HepG2 (cell line): Measurements from ENCODE around the gene ATP2A2. TPM values are rescaled to one million over a fixed set of nuclear protein-coding genes. Genes with fewer than 3 reads are reported as not detected.

Experiments
- ATAC-seq: fragments of 200-7000 bp; cut with Tn5 transposase; 3 replicates; pipeline ENCODE4 v1.9.1; 2020; ENCODE audit warnings: mild to moderate bottlenecking, moderate library complexity
- BruUV-seq: library from RNA; stranded (reverse); fragments of 400-500 nt; replicated peaks from 2 replicates; lab custom pipeline; 2021; lab: Mats Ljungman, UMichigan
- CTCF ChIA-PET: fragments of 300-600 bp; formaldehyde crosslinking; extraction: SDS; loops from one replicate; lab custom pipeline; 2021; ENCODE audit warnings: low total read pairs, inconsistent platforms, low intra/inter-chr PET ratio; lab: Yijun Ruan, JAX
- POLR2A ChIA-PET: fragments of 350-600 bp; sonication (Branson Sonifier 250); formaldehyde crosslinking; loops from one replicate; lab custom pipeline; 2020; ENCODE audit warnings: antibody characterized with exemption, inconsistent platforms; lab: Yijun Ruan, JAX
- DNase-seq: peaks from one replicate; pipeline ENCODE4 v3.0.0-alpha.2; 2015; ENCODE audit warnings: low spot score
- FAIRE-seq: peaks from 3 replicates; lab custom pipeline; 2011; peaks lifted over from hg19 to GRCh38; lab: Jason Lieb, UNC
- H2AFZ ChIP-seq: one replicate; pipeline ENCODE4 v1.6.1; 2011; ENCODE audit warnings: low read length, inconsistent platforms
- H3K27ac ChIP-seq: fragments of 300-600 bp; 3 replicates; pipeline ENCODE4 v1.8.0; 2011; ENCODE audit warnings: mixed run types, mild to moderate bottlenecking, mixed read lengths, low read length, inconsistent platforms; ENCODE audit not compliant: insufficient read depth; ENCODE audit errors: extremely low read length
- H3K27me3 ChIP-seq, 2 experiments: fragments of 200-600 bp in 1 of 2; 2 replicates in 1 of 2; 3 replicates in 1 of 2; pipeline versions ENCODE4 v1.6.0 to v1.8.0; 2011; ENCODE audit warnings: low read length in 2 of 2, mild to moderate bottlenecking in 2 of 2, moderate library complexity in 2 of 2, inconsistent platforms in 1 of 2; ENCODE audit not compliant: insufficient read depth in 2 of 2, control insufficient read depth in 1 of 2
- H3K36me3 ChIP-seq, 2 experiments: fragments of 200-600 bp in 1 of 2; replicated peaks in 1 of 2; 2 replicates in 1 of 2; 3 replicates in 1 of 2; pipeline versions ENCODE4 v1.5.1 to v1.8.0; 2011; ENCODE audit warnings: low read length in 2 of 2, inconsistent platforms in 1 of 2; ENCODE audit not compliant: insufficient read depth in 2 of 2, control insufficient read depth in 1 of 2
- H3K4me1 ChIP-seq: 2 replicates; pipeline ENCODE4 v1.5.1; 2012; ENCODE audit warnings: low read length, inconsistent platforms; ENCODE audit not compliant: insufficient read depth
- H3K4me2 ChIP-seq: 2 replicates; pipeline ENCODE4 v1.6.0; 2011; ENCODE audit warnings: low read depth, low read length, inconsistent platforms
- H3K4me3 ChIP-seq, 3 experiments: fragments of 200-600 bp in 1 of 3; sonication (generic), shearing (Covaris generic) in 1 of 3; replicated peaks in 1 of 3; 2 replicates each; pipeline ENCODE4 v1.5.1; 2011 to 2016; ENCODE audit warnings: low read length in 3 of 3, inconsistent platforms in 2 of 3, low read depth in 2 of 3, mild to moderate bottlenecking in 2 of 3, control low read depth in 1 of 3, mixed read lengths in 1 of 3; ENCODE audit not compliant: insufficient read depth in 1 of 3
- H3K79me2 ChIP-seq: one replicate; pipeline ENCODE4 v1.6.1; 2011; ENCODE audit warnings: low read length, inconsistent platforms; ENCODE audit not compliant: insufficient read depth
- H3K9ac ChIP-seq: 2 replicates; pipeline ENCODE4 v1.6.0; 2011; ENCODE audit warnings: mild to moderate bottlenecking, low read depth, low read length, inconsistent platforms; ENCODE audit not compliant: insufficient read depth
- H3K9me3 ChIP-seq: 2 replicates; pipeline ENCODE4 v1.5.1; 2012; ENCODE audit warnings: mild to moderate bottlenecking, low read length
- H4K20me1 ChIP-seq: 2 replicates; pipeline ENCODE4 v1.6.0; 2011; ENCODE audit warnings: inconsistent platforms, mild to moderate bottlenecking, low read length, moderate library complexity; ENCODE audit not compliant: insufficient read depth
- CCAR2 ChIP-seq: fragments of 200-400 bp; formaldehyde crosslinking; optimal IDR thresholded peaks from 2 replicates; pipeline ENCODE3; 2018; ENCODE audit warnings: low read depth, mild to moderate bottlenecking, low read length, moderate library complexity
- CEBPB ChIP-seq: IDR thresholded peaks from 2 replicates; pipeline ENCODE4 v1.6.1; 2011; ENCODE audit warnings: low read depth, low read length, improper control_type of control experiment, borderline replicate concordance
- HCFC1 ChIP-seq: fragments of 150-350 bp; IDR thresholded peaks from 2 replicates; pipeline ENCODE4 v1.6.1; 2014; ENCODE audit warnings: low read depth, low read length
- HES4 ChIP-seq: sonication (generic); formaldehyde crosslinking; IDR thresholded peaks from 2 replicates; pipeline ENCODE4 v1.9.0; 2021; ENCODE audit warnings: mild to moderate bottlenecking, missing genetic modification reagents, borderline replicate concordance
- HMGXB3 ChIP-seq: sonication (generic); formaldehyde crosslinking; IDR thresholded peaks from 2 replicates; pipeline ENCODE4 v1.4.0; 2020; ENCODE audit warnings: missing genetic modification reagents, borderline replicate concordance
- SAP130 ChIP-seq: IDR thresholded peaks from 2 replicates; pipeline ENCODE4 v1.6.1; 2016; ENCODE audit warnings: low read depth
- SETDB1 ChIP-seq: sonication (generic); formaldehyde crosslinking; IDR thresholded peaks from 2 replicates; pipeline ENCODE4 v1.5.1; 2020; ENCODE audit warnings: missing genetic modification reagents, mild to moderate bottlenecking, borderline replicate concordance
- TGIF2 ChIP-seq: IDR thresholded peaks from 2 replicates; pipeline ENCODE4 v1.6.1; 2016; ENCODE audit warnings: control low read depth, missing compliant biosample characterization
- ZNF253 ChIP-seq: sonication (generic); formaldehyde crosslinking; IDR thresholded peaks from 2 replicates; pipeline ENCODE4 v1.8.0; 2022; ENCODE audit warnings: mild to moderate bottlenecking, missing genetic modification reagents, borderline replicate concordance
- ZNF335 ChIP-seq: sonication (generic); formaldehyde crosslinking; IDR thresholded peaks from 2 replicates; pipeline ENCODE4 v1.4.0; 2020; ENCODE audit warnings: missing genetic modification reagents
- ZNF737 ChIP-seq: sonication (generic); formaldehyde crosslinking; IDR thresholded peaks from 2 replicates; pipeline ENCODE4 v1.5.0; 2020; ENCODE audit warnings: missing genetic modification reagents, mild to moderate bottlenecking, borderline replicate concordance
- ZNF746 ChIP-seq: sonication (generic); formaldehyde crosslinking; IDR thresholded peaks from 2 replicates; pipeline ENCODE4 v1.8.0; 2022; ENCODE audit warnings: mild to moderate bottlenecking, missing genetic modification reagents
- ZSCAN25 ChIP-seq: sonication (generic); formaldehyde crosslinking; IDR thresholded peaks from 2 replicates; pipeline ENCODE4 v1.8.0; 2022; ENCODE audit warnings: mild to moderate bottlenecking, missing genetic modification reagents
- WGBS: methylation state at CpG from one replicate; pipeline ENCODE4 v1.1.6; 2017; ENCODE audit warnings: low lambda C conversion rate; 5-methylcytosine and 5-hydroxymethylcytosine counted together
- in situ Hi-C: cut with HindIII; loops from 2 replicates; pipeline ENCODE4 v1.10.0; 2017; ENCODE audit warnings: low pct_unique_long_range_greater_than_20kb; ENCODE audit not compliant: extremely low pct_ligation_motif_present
- intact Hi-C: fragments of 100-400 bp; cut with micrococcal nuclease; formaldehyde crosslinking; loops from one replicate; pipeline ENCODE4 v1.10.0; 2022; ENCODE audit not compliant: unreplicated experiment
- polyA plus RNA-seq, 8 experiments: library from polyadenylated mRNA; depleted of rRNA in 3 of 8; stranded (reverse) in 7 of 8; unstranded in 1 of 8; fragments of >200 nt; fragmentation: Illumina TruSeq in 4 of 8; extraction: Trizol in 4 of 8; gene quantifications; 2 replicates each; pipeline versions ENCODE4 v1.2.1 to v1.2.3, GENCODE V29; 2011 to 2016; ENCODE audit warnings: low read depth in 4 of 8, missing spikeins in 1 of 8, mixed read lengths in 1 of 8; ENCODE audit not compliant: insufficient read depth in 1 of 8
- total RNA-seq, 5 experiments: library from RNA; depleted of rRNA; stranded (reverse); fragments of >200 nt; fragmentation: Illumina TruSeq; extraction: Trizol; gene quantifications; 2 replicates each; pipeline ENCODE4 v1.2.3, GENCODE V29; 2016; ENCODE audit warnings: low read depth in 1 of 5

Gene ATP2A2
- total and polyA plus RNA-seq, 2 of the 13 experiments (the other 11 are each of a cell fraction or from before 2014, with no cell fraction given), result 35.4 to 85.5 TPM

- TF ChIP-seq HCFC1, result no peak
- no peak for TF ChIP-seq ZNF746 (CRISPR knock-in tag)
- no peak for TF ChIP-seq CCAR2
- no peak for TF ChIP-seq ZSCAN25
- no peak for TF ChIP-seq SETDB1
- TF ChIP-seq HMGXB3 (CRISPR knock-in tag), result no peak
- no peak for TF ChIP-seq TGIF2 (CRISPR knock-in tag)
- no peak for TF ChIP-seq ZNF737 (CRISPR knock-in tag)
- TF ChIP-seq ZNF335 (CRISPR knock-in tag), result no peak
- peak; percentile 24; the same call in 1 of the 2 replicates for TF ChIP-seq SAP130 (CRISPR knock-in tag)
- TF ChIP-seq, all 625 proteins: peak for 12
Measured at GRCh38 chr12:110314308-110314707, 33.3 kb downstream of the ATP2A2 start (continued).

GRCh38 chr12:110316861-110317260 lies 35.8 kb downstream of the ATP2A2 start:
- 84% methylated on average over 4 of the region's 4 CpGs for WGBS
- no peak overlapping the region for H2AFZ ChIP-seq
- no peak overlapping the region for H3K27ac ChIP-seq
- H3K4me1 ChIP-seq, result peaks cover 68% of the 10 kb centered on the region
- no peak for DNase-seq
- no peak overlapping the region for H3K9ac ChIP-seq
- peaks cover 5 to 34% of the 10 kb centered on the region in 2 experiments; a peak in 3 of 5 replicates for H3K36me3 ChIP-seq
- peak; percentile 31; the same call in 1 of the 2 replicates for TF ChIP-seq CEBPB
- no peak for TF ChIP-seq HES4
- TF ChIP-seq ZNF253 (CRISPR knock-in tag), result no peak
- no peak overlapping the region for H3K4me2 ChIP-seq
- POLR2A ChIA-PET, result no interaction called here
- no peaks in the 10 kb centered on the region for H3K27me3 ChIP-seq
- CTCF ChIA-PET, result no interaction called here
- ATAC-seq, result no peak
- intact Hi-C loops, result no loop called here
- peaks cover 20% of the 10 kb centered on the region for H4K20me1 ChIP-seq
- in situ Hi-C loops, result no loop called here
- no TSS peak for BruUV-seq
- no peak for FAIRE-seq
- no peak overlapping the region for H3K4me3 ChIP-seq
- peaks cover 78% of the 10 kb centered on the region for H3K79me2 ChIP-seq
- no peaks in the 10 kb centered on the region for H3K9me3 ChIP-seq
